NCI-H2227 (cell line): Measurements from ENCODE around the gene THOC6.
A peak's percentile ranks its signal among the peaks of the same experiment; 100 is the strongest.

Experiments
- DNase-seq: peaks from one replicate; lab custom pipeline; 2025; ENCODE audit not compliant: unreplicated experiment; lab: John Stamatoyannopoulos, UW

Gene THOC6

GRCh38 chr16:2991566-2992261, 32.1 kb upstream of the THOC6 start:
- DNase-seq, result no peak

- no peak for DNase-seq
These were observed 31.3 kb upstream of the THOC6 start for GRCh38 chr16:2992383-2993081.

- no peak for DNase-seq
These were observed 27.5 kb upstream of the THOC6 start for GRCh38 chr16:2996298-2996697.

GRCh38 chr16:2999929-3000328, 23.9 kb upstream of the THOC6 start:
- DNase-seq, result no peak

- DNase-seq, result no peak
These were observed 23.3 kb upstream of the THOC6 start for GRCh38 chr16:3000540-3000939.

- no peak for DNase-seq
These were observed 22.5 kb upstream of the THOC6 start for GRCh38 chr16:3001316-3001715.

GRCh38 chr16:3003582-3004270, 20.1 kb upstream of the THOC6 start:
- peak; percentile 99 for DNase-seq

GRCh38 chr16:3004319-3004718, 19.5 kb upstream of the THOC6 start:
- DNase-seq, result peak; percentile 41

- peak; percentile 22 for DNase-seq
These were observed 19.0 kb upstream of the THOC6 start for GRCh38 chr16:3004781-3005284.

GRCh38 chr16:3007059-3007956, 16.5 kb upstream of the THOC6 start:
- no peak for DNase-seq

- no peak for DNase-seq
These were observed 15.7 kb upstream of the THOC6 start for GRCh38 chr16:3007957-3008689.

- no peak for DNase-seq
These were observed 15.2 kb upstream of the THOC6 start for GRCh38 chr16:3008690-3009037.

GRCh38 chr16:3009568-3010390, 14.1 kb upstream of the THOC6 start:
- no peak for DNase-seq

GRCh38 chr16:3010510-3010909, 13.3 kb upstream of the THOC6 start:
- DNase-seq, result no peak

- DNase-seq, result no peak
These were observed 11.6 kb upstream of the THOC6 start for GRCh38 chr16:3012246-3012645.

GRCh38 chr16:3012828-3013420, 10.9 kb upstream of the THOC6 start, which contains the start of gene CLDN9:
Gene CLDN9, plus strand, starts transcription at chr16:3012923. Its CDS starts 440 bp downstream, at chr16:3013363.
- no peak for DNase-seq

GRCh38 chr16:3013491-3013951, 10.3 kb upstream of the THOC6 start:
- no peak for DNase-seq

- no peak for DNase-seq
These were observed 9.7 kb upstream of the THOC6 start for GRCh38 chr16:3013998-3014690.
